Lower leg skin (tissue), 4 donors: ENCODE data around the gene MAP3K3. TPM values are rescaled to one million over a fixed set of nuclear protein-coding genes. Genes with fewer than 3 reads are reported as not detected.

Experiments used
- DNase-seq, 2 donors: peaks; one replicate each; pipeline ENCODE4 v3.0.0-alpha.2; 2019; ENCODE audit warnings: low spot score in 2 of 2
- H3K4me3 ChIP-seq: fragments of 200-600 bp; sonication (generic); 2 replicates; pipeline ENCODE4 v1.5.1; 2017; ENCODE audit warnings: mild to moderate bottlenecking, low read depth; ENCODE audit not compliant: poor library complexity, severe bottlenecking
- POLR2A ChIP-seq, 2 donors: fragments of 450-650 bp; IDR thresholded peaks; one replicate each; pipeline ENCODE4 v1.6.1; 2016 to 2017; ENCODE audit warnings: antibody characterized with exemption in 2 of 2, mild to moderate bottlenecking in 1 of 2, moderate library complexity in 1 of 2
- WGBS, 2 donors: methylation state at CpG; one replicate each; pipeline ENCODE4 v1.1.5; 2018; 5-methylcytosine and 5-hydroxymethylcytosine counted together
- intact Hi-C: fragments of 100-400 bp; cut with DNase I; formaldehyde crosslinking; loops from one replicate; pipeline ENCODE4 v1.15.0; 2023; ENCODE audit warnings: low total_unique reads
- total RNA-seq, 4 donors: library from RNA; depleted of rRNA; stranded (reverse); fragments of >200 nt; gene quantifications; one replicate each; pipeline ENCODE4 v1.1.0, GENCODE V29; 2016
- TF ChIP-seq, protein P1 (sequence below), 3 donors: fragments of 450-650 bp; IDR thresholded peaks; one replicate each; pipeline ENCODE4 v1.5.1; 2016; ENCODE audit warnings: antibody characterized with exemption in 3 of 3, mild to moderate bottlenecking in 3 of 3, moderate library complexity in 2 of 3

MAP3K3 gene
- total RNA-seq, 4 donors from 2014 or later: 25.2 to 54.1 (median 39.6) TPM

DNA sequence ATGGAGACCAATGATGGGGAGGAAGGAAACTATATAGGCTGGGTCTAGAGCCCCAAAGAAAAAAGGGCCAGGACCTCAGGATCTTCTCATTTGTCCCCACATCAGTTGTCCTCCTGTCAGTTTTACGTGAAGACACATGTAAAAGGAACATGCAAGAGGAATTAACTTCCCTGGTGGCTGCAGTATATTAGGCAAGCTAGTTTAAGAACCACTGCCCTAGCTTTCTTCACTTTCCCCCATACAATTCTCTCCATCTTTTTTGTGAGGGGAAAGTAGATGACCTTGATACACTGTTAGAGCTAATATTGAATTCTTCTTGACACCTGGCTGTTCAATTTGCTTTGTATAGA is 2.3 kb downstream of the MAP3K3 start:
- TF ChIP-seq POLR2A (IDR thresholded peaks at IDR 0.05): no peak
- TF ChIP-seq, protein P1, sequence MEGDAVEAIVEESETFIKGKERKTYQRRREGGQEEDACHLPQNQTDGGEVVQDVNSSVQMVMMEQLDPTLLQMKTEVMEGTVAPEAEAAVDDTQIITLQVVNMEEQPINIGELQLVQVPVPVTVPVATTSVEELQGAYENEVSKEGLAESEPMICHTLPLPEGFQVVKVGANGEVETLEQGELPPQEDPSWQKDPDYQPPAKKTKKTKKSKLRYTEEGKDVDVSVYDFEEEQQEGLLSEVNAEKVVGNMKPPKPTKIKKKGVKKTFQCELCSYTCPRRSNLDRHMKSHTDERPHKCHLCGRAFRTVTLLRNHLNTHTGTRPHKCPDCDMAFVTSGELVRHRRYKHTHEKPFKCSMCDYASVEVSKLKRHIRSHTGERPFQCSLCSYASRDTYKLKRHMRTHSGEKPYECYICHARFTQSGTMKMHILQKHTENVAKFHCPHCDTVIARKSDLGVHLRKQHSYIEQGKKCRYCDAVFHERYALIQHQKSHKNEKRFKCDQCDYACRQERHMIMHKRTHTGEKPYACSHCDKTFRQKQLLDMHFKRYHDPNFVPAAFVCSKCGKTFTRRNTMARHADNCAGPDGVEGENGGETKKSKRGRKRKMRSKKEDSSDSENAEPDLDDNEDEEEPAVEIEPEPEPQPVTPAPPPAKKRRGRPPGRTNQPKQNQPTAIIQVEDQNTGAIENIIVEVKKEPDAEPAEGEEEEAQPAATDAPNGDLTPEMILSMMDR (IDR thresholded peaks at IDR 0.05): no peak
- intact Hi-C loops: no loop called here
- no peak overlapping the region for H3K4me3 ChIP-seq
- WGBS, 2 donors: 61 to 88% methylated on average over 1 of the region's 1 CpG
- DNase-seq: no peak

DNA sequence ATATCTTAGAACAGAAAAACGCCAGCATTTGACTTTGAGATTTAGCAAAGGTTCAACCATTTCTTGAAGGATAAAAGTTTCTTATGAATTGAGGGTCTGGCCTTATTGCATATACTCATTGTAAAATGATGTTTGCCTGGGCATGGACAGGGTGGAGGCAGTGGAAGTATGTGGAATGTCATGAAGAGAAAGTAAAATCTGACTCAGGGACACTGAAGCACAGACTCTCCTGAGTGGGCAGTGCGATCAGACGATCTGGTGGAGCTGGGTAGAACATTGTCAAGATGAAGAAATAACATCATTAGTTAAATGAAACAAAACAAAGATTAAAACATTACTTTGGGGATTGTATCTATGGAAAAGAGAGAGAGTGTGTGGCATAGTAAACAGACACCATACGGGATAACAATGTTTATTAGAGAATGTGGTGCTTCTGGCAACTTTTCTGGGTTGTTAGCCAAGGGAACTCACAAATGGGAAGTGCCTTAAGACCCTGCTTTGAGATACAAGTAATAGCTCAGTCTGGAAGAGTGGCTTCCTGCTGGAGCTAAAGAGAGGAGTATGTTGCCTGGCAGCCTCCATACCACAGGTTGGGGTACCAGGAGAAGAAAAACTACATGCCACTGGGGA is 4.4 kb downstream of the MAP3K3 start:
- no peak for TF ChIP-seq POLR2A (IDR thresholded peaks at IDR 0.05)
- TF ChIP-seq, protein P1 (IDR thresholded peaks at IDR 0.05): no peak
- intact Hi-C loops: no loop called here
- WGBS, 2 donors: 41 to 46% methylated on average over 4 of the region's 4 CpGs
- no peak overlapping the region for H3K4me3 ChIP-seq
- no peak for DNase-seq

DNA sequence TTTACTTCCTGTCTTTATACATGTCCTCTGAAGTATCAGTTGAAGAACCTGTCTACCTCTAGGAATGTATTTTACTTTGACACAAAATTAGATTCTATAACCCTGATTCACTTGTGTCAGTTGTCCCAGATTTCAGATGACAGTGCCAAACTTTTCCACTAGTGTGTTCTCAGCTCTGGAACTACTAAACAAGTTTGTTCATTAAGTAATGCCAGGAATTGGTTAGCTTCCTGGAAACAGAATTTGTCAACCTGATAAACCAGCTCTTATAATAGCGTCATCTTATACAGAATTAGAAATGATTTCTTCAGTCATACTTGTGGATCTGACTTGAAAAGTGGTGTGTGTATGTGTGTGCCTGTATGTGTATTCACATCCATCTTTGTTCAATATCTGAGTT is 7.4 kb downstream of the MAP3K3 start:
- TF ChIP-seq, protein P1 (IDR thresholded peaks at IDR 0.05): no peak
- no peak for TF ChIP-seq POLR2A (IDR thresholded peaks at IDR 0.05)
- 45 to 52% methylated on average over 1 of the region's 1 CpG for whole genome bisulfite sequencing, 2 donors
- no peak for DNase-seq
- H3K4me3 ChIP-seq: no peak overlapping the region
- intact Hi-C loops: no loop called here

DNA sequence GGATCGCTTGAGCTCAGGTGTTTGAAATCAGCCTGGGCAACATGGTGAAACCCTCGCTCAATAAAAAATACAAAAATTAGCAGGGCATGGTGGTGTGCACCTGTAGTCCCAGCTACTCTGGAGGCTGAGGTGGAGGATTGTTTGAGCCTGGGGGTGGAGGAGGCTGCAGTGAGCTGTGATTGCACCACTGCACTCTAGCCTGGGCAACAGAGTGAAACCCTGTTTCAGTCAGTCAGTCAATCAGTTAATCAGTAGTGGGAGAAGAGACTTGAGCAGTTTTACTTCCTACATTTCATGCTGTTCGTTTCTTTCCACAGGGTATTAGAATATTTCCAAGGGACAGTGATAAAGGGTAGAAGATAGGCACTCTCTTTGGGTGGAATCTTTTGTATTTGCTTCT is 8.8 kb downstream of the MAP3K3 start:
- no peak for TF ChIP-seq POLR2A (IDR thresholded peaks at IDR 0.05)
- TF ChIP-seq, protein P1 (IDR thresholded peaks at IDR 0.05): no peak
- intact Hi-C loops: no loop called here
- no peak overlapping the region for H3K4me3 ChIP-seq
- no peak for DNase-seq
- 81 to 85% methylated on average over 3 of the region's 3 CpGs for WGBS, 2 donors

DNA sequence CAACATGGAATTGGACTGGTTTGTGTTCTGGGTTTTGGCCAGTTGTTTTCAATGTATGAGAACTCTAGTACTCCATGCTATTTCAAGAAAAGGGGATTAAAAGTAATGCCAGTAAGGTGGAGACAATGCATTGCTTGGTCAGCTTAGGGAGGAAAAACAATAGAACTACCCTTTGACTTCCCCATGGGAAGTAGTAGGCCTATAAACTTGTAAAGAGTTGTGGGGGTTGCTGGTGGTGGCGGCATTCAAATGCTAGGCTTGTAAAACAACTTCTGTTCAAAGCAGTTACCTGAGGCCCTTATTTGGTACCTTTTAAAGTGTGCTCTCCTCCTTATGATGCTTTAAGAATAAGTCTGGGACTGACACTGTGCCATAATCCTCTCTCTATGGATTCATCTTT is 9.4 kb downstream of the MAP3K3 start:
- no peak for TF ChIP-seq POLR2A (IDR thresholded peaks at IDR 0.05)
- TF ChIP-seq, protein P1 (IDR thresholded peaks at IDR 0.05): no peak
- DNase-seq: no peak
- no peak overlapping the region for H3K4me3 ChIP-seq
- WGBS, 2 donors: 86 to 89% methylated on average over 1 of the region's 1 CpG
- intact Hi-C loops: no loop called here

DNA sequence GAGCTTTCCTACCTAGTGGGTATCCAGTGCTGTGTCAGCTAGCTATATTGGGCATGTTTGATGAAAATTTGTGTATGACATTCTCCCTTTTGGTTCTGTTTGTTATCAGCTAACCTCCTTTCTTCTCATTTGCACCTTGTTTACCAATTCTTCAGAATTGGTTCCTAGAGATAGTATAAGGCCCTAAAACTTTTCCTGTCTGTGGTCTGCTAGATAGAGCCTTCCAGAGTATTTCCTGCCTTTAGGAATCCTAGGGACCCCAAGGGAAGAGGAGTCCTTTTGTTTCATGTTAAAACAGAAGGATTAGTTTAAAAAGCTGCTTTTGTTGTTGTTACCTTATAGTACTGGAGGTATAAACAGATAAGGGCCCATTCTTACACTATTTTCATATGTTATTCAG is 11.5 kb downstream of the MAP3K3 start:
- H3K4me3 ChIP-seq: no peak overlapping the region
- no peak for TF ChIP-seq POLR2A (IDR thresholded peaks at IDR 0.05)
- TF ChIP-seq, protein P1 (IDR thresholded peaks at IDR 0.05): no peak
- intact Hi-C loops: no loop called here
- no peak for DNase-seq
